ENCODE data around the gene PDE9A. TPM values are rescaled to one million over a fixed set of nuclear protein-coding genes. Genes with fewer than 3 reads are reported as not detected.

Gene PDE9A
- total RNA-seq, 2 donors from 2014 or later = 45.9 to 62.4 TPM

- no peak overlapping the region for H3K4me3 Mint-ChIP-seq
- DNase-seq = no peak
- no peak overlapping the region for H3K9ac ChIP-seq (ENCODE audit: extremely low read depth, low read length, poor library complexity, severe bottlenecking)
- 93 to 94% methylated on average over 5 of the region's 5 CpGs for WGBS, 2 experiments (ENCODE audit: insufficient coverage in 1 of 2, insufficient read length in 1 of 2)
- H3K36me3 Mint-ChIP-seq (ENCODE audit: low read depth) = peaks cover 25% of the 10 kb centered on the region
- no peak overlapping the region for H3K4me3 ChIP-seq (ENCODE audit: low read length)
- H3K27me3 Mint-ChIP-seq (ENCODE audit: insufficient read depth) = peaks cover 16% of the 10 kb centered on the region
- no peak overlapping the region for H3K27ac ChIP-seq (ENCODE audit: low read depth, low read length)
- no peak for TF ChIP-seq CTCF (conservative IDR thresholded peaks at IDR 0.05)
- H3K4me1 ChIP-seq (ENCODE audit: control insufficient read depth, insufficient read depth, low read length) = peaks cover 9% of the 10 kb centered on the region
- peaks cover 9% of the 10 kb centered on the region for H3K9me3 ChIP-seq (ENCODE audit: control insufficient read depth, low read length)
- H3K9me3 Mint-ChIP-seq = peaks cover 22% of the 10 kb centered on the region
- peaks cover 16% of the 10 kb centered on the region for H3K4me1 Mint-ChIP-seq
- peaks cover 38% of the 10 kb centered on the region for H3K36me3 ChIP-seq (ENCODE audit: control insufficient read depth, insufficient read depth, low read length)
- H3K27ac Mint-ChIP-seq = no peak overlapping the region
- H3K27me3 ChIP-seq (ENCODE audit: control insufficient read depth, insufficient read depth, low read length, poor library complexity, severe bottlenecking) = no peaks in the 10 kb centered on the region
Observed at GRCh38 chr21:42786884-42787283, 133.5 kb downstream of the PDE9A start.

GRCh38 chr21:42787613-42788012, 134.2 kb downstream of the PDE9A start:
- no peak overlapping the region for H3K4me3 Mint-ChIP-seq
- DNase-seq = no peak
- WGBS, 2 experiments (ENCODE audit: insufficient coverage in 1 of 2, insufficient read length in 1 of 2) = 92 to 96% methylated on average over 3 to 4 of the region's 4 CpGs
- Histone ChIP-seq H3K36me3 (ENCODE audit: control insufficient read depth, insufficient read depth, low read length) (peaks cover 39% of the 10 kb centered on the region), H3K27me3 (ENCODE audit: control insufficient read depth, insufficient read depth, low read length, poor library complexity, severe bottlenecking) (no peaks in the 10 kb centered on the region), H3K27ac (ENCODE audit: low read depth, low read length) (no peak overlapping the region), H3K4me3 (ENCODE audit: low read length) (no peak overlapping the region), H3K9me3 (ENCODE audit: control insufficient read depth, low read length) (peaks cover 9% of the 10 kb centered on the region), H3K4me1 (ENCODE audit: control insufficient read depth, insufficient read depth, low read length) (peaks cover 3% of the 10 kb centered on the region), H3K9ac (ENCODE audit: extremely low read depth, low read length, poor library complexity, severe bottlenecking) (no peak overlapping the region)
- H3K9me3 Mint-ChIP-seq = peaks cover 22% of the 10 kb centered on the region
- peaks cover 25% of the 10 kb centered on the region for H3K36me3 Mint-ChIP-seq (ENCODE audit: low read depth)
- peaks cover 8% of the 10 kb centered on the region for H3K4me1 Mint-ChIP-seq
- H3K27ac Mint-ChIP-seq = no peak overlapping the region
- no peak for TF ChIP-seq CTCF (conservative IDR thresholded peaks at IDR 0.05)
- peaks cover 13% of the 10 kb centered on the region for H3K27me3 Mint-ChIP-seq (ENCODE audit: insufficient read depth)

GRCh38 chr21:42790520-42791065, 137.2 kb downstream of the PDE9A start:
- H3K9me3 ChIP-seq (ENCODE audit: control insufficient read depth, low read length) = peaks cover 9% of the 10 kb centered on the region
- Mint-ChIP-seq H3K27ac (no peak overlapping the region), H3K36me3 (ENCODE audit: low read depth) (peaks cover 33% of the 10 kb centered on the region), H3K9me3 (peaks cover 22% of the 10 kb centered on the region), H3K4me1 (peaks cover 22% of the 10 kb centered on the region), H3K27me3 (ENCODE audit: insufficient read depth) (peaks cover 8% of the 10 kb centered on the region), H3K4me3 (no peak overlapping the region)
- H3K27ac ChIP-seq (ENCODE audit: low read depth, low read length) = no peak overlapping the region
- TF ChIP-seq CTCF (conservative IDR thresholded peaks at IDR 0.05) = no peak
- no peak for DNase-seq
- no peaks in the 10 kb centered on the region for H3K4me1 ChIP-seq (ENCODE audit: control insufficient read depth, insufficient read depth, low read length)
- no peak overlapping the region for H3K4me3 ChIP-seq (ENCODE audit: low read length)
- no peak overlapping the region for H3K9ac ChIP-seq (ENCODE audit: extremely low read depth, low read length, poor library complexity, severe bottlenecking)
- WGBS, 2 experiments (ENCODE audit: insufficient coverage in 1 of 2, insufficient read length in 1 of 2) = 90 to 95% methylated on average over 7 to 8 of the region's 8 CpGs
- peaks cover 39% of the 10 kb centered on the region for H3K36me3 ChIP-seq (ENCODE audit: control insufficient read depth, insufficient read depth, low read length)
- no peaks in the 10 kb centered on the region for H3K27me3 ChIP-seq (ENCODE audit: control insufficient read depth, insufficient read depth, low read length, poor library complexity, severe bottlenecking)
